Keratinocyte (primary cell): ENCODE data around the gene COPG2. TPM values are rescaled to one million over a fixed set of nuclear protein-coding genes. Genes with fewer than 3 reads are reported as not detected.

Source experiments
- DNase-seq: peaks from one replicate; pipeline ENCODE4 v3.0.0-alpha.2; 2011; ENCODE audit warnings: low read depth, missing footprints, low spot score
- FAIRE-seq: peaks from 2 replicates; lab custom pipeline; 2011; peaks lifted over from hg19 to GRCh38; lab: Jason Lieb, UNC
- H2AFZ ChIP-seq: 2 replicates; pipeline ENCODE4 v1.6.0; 2012; ENCODE audit warnings: low read length, control low read depth, inconsistent platforms; ENCODE audit not compliant: control insufficient read depth
- H3K27ac ChIP-seq: 2 replicates; pipeline ENCODE4 v1.5.1; 2011; ENCODE audit warnings: low read length; ENCODE audit not compliant: control insufficient read depth, insufficient read depth
- H3K27me3 ChIP-seq: 3 replicates; pipeline ENCODE4 v1.6.0; 2011; ENCODE audit warnings: low read length; ENCODE audit not compliant: control insufficient read depth, insufficient read depth; ENCODE audit errors: extremely low read depth
- H3K36me3 ChIP-seq, 2 experiments: 2 replicates in 1 of 2; 3 replicates in 1 of 2; pipeline ENCODE4 v1.5.1; 2011; ENCODE audit warnings: low read length in 2 of 2, mild to moderate bottlenecking in 1 of 2; ENCODE audit not compliant: control insufficient read depth in 2 of 2, insufficient read depth in 2 of 2; ENCODE audit errors: extremely low read depth in 1 of 2
- H3K4me1 ChIP-seq: 3 replicates; pipeline ENCODE4 v1.5.1; 2011; ENCODE audit warnings: low read length; ENCODE audit not compliant: control insufficient read depth, insufficient read depth; ENCODE audit errors: extremely low read depth
- H3K4me2 ChIP-seq: 3 replicates; pipeline ENCODE4 v1.6.0; 2011; ENCODE audit warnings: low read depth, low read length; ENCODE audit not compliant: control insufficient read depth, insufficient read depth; ENCODE audit errors: extremely low read depth
- H3K4me3 ChIP-seq, 3 experiments: fragments of 200-600 bp in 1 of 3; sonication (generic) in 1 of 3; 2 replicates in 2 of 3; 3 replicates in 1 of 3; pipeline ENCODE4 v1.5.1; 2011 to 2016; ENCODE audit warnings: low read length in 3 of 3, mild to moderate bottlenecking in 3 of 3, control low read depth in 2 of 3, inconsistent platforms in 1 of 3, low read depth in 1 of 3, mixed read lengths in 1 of 3, mixed run types in 1 of 3, moderate library complexity in 1 of 3; ENCODE audit not compliant: control insufficient read depth in 2 of 3, insufficient read depth in 2 of 3; ENCODE audit errors: extremely low read depth in 1 of 3
- H3K79me2 ChIP-seq: 2 replicates; pipeline ENCODE4 v1.6.0; 2012; ENCODE audit warnings: low read length; ENCODE audit not compliant: control insufficient read depth, insufficient read depth
- H3K9ac ChIP-seq: 3 replicates; pipeline ENCODE4 v1.6.0; 2011; ENCODE audit warnings: low read length; ENCODE audit not compliant: control insufficient read depth, insufficient read depth; ENCODE audit errors: extremely low read depth
- H3K9me1 ChIP-seq: 3 replicates; pipeline ENCODE4 v1.6.0; 2011; ENCODE audit warnings: low read length; ENCODE audit not compliant: control insufficient read depth, insufficient read depth; ENCODE audit errors: extremely low read depth
- H3K9me3 ChIP-seq: 2 replicates; pipeline ENCODE4 v1.5.1; 2012; ENCODE audit warnings: low read depth, low read length; ENCODE audit not compliant: control insufficient read depth
- H4K20me1 ChIP-seq: 3 replicates; pipeline ENCODE4 v1.6.0; 2011; ENCODE audit warnings: low read length; ENCODE audit not compliant: control insufficient read depth, insufficient read depth; ENCODE audit errors: extremely low read depth
- EZH2 ChIP-seq: IDR thresholded peaks from one replicate; pipeline ENCODE4 v1.6.1; 2012; ENCODE audit warnings: inconsistent platforms, mild to moderate bottlenecking, low read length, moderate library complexity
- dilution Hi-C: fragments of 300-500 bp; cut with MboI; formaldehyde crosslinking; loops from one replicate; pipeline ENCODE4 v1.7.0; 2020; ENCODE audit warnings: low sequenced_read_pairs; ENCODE audit not compliant: extremely low pct_ligation_motif_present
- polyA plus RNA-seq, 5 experiments: library from polyadenylated mRNA; depleted of rRNA in 3 of 5; stranded (reverse) in 3 of 5; stranded (forward) in 1 of 5; unstranded in 1 of 5; fragments of >200 nt; gene quantifications; 1 replicate in 1 of 5; 2 replicates in 3 of 5; 3 replicates in 1 of 5; pipeline versions ENCODE4 v1.2.1 to v1.2.3, GENCODE V29; 2011 to 2012; ENCODE audit warnings: missing spikeins in 2 of 5, low read depth in 1 of 5, low replicate concordance in 1 of 5
- TF ChIP-seq, protein P1 (sequence below), 3 experiments: IDR thresholded peaks in 1 of 3; conservative IDR thresholded peaks in 1 of 3; optimal IDR thresholded peaks in 1 of 3; 2 replicates in 2 of 3; 3 replicates in 1 of 3; pipeline versions ENCODE3 to v1.5.1; 2011; ENCODE audit warnings: low read length in 3 of 3, mild to moderate bottlenecking in 3 of 3, moderate library complexity in 2 of 3, control low read depth in 1 of 3, inconsistent platforms in 1 of 3; ENCODE audit not compliant: insufficient read depth in 2 of 3; ENCODE audit errors: extremely low read depth in 1 of 3

COPG2 gene
- polyA plus RNA-seq, 1 donor (not counting 4 experiments of a cell fraction or from before 2014, with no cell fraction given) = 38.8 TPM

DNA sequence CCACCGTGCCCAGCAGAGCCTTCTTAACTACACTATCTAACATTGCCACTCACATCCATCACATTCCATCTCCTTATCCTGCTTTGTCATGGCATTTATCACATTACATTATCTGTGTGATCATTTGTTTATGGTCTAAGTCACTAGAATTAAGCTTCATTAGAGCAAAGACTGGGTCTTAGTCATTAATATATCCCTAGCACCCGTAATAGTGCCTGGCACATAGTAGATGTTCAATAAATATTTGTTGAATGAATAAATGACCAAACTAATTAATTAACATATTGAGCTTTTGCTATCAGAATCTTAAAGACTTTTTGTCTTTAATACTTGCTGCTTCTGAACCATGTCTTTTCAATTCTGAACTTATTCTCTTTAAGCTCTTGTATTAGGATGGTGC, 5.9 kb upstream of the COPG2 start:
- dilution Hi-C loops = no loop called here
- TF ChIP-seq EZH2 = no peak
- TF ChIP-seq, protein P1, sequence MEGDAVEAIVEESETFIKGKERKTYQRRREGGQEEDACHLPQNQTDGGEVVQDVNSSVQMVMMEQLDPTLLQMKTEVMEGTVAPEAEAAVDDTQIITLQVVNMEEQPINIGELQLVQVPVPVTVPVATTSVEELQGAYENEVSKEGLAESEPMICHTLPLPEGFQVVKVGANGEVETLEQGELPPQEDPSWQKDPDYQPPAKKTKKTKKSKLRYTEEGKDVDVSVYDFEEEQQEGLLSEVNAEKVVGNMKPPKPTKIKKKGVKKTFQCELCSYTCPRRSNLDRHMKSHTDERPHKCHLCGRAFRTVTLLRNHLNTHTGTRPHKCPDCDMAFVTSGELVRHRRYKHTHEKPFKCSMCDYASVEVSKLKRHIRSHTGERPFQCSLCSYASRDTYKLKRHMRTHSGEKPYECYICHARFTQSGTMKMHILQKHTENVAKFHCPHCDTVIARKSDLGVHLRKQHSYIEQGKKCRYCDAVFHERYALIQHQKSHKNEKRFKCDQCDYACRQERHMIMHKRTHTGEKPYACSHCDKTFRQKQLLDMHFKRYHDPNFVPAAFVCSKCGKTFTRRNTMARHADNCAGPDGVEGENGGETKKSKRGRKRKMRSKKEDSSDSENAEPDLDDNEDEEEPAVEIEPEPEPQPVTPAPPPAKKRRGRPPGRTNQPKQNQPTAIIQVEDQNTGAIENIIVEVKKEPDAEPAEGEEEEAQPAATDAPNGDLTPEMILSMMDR (optimal IDR thresholded peaks at IDR 0.05 in 1 of 3, IDR thresholded peaks at IDR 0.05 in 1 of 3, conservative IDR thresholded peaks at IDR 0.05 in 1 of 3; ENCODE audit: extremely low read depth in 1 of 3, insufficient read depth in 2 of 3, low read length in 3 of 3) = no peak

DNA sequence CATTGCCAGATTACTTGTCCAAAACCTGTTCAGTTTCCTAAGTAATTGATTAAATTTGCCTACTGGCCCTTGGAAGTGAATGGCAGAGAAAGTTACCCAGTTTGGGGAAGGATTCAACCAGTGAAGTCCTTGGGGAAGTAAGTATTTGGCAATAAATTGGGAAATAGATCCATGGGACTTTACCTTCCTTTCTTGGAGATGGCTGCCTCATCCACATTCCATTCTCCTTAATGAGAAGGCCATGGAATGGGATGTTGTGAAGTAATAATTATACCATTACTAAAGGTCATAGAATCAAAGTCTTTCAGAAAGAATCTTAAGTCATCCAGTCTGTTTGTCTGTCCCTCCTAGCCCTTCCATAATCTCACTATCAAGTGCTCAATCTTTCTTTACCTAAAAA, 4.5 kb upstream of the COPG2 start:
- H2AFZ ChIP-seq = no peak overlapping the region
- H3K27me3 ChIP-seq = no peaks in the 10 kb centered on the region
- H3K4me2 ChIP-seq = no peak overlapping the region
- H3K9me1 ChIP-seq = no peaks in the 10 kb centered on the region
- TF ChIP-seq, protein P1 (optimal IDR thresholded peaks at IDR 0.05 in 1 of 3, IDR thresholded peaks at IDR 0.05 in 1 of 3, conservative IDR thresholded peaks at IDR 0.05 in 1 of 3; ENCODE audit: extremely low read depth in 1 of 3, insufficient read depth in 2 of 3, low read length in 3 of 3) = no peak
- TF ChIP-seq EZH2 = no peak
- H3K9me3 ChIP-seq = no peaks in the 10 kb centered on the region
- FAIRE-seq (no peak), DNase-seq (no peak)
- no peak overlapping the region for H3K9ac ChIP-seq
- H4K20me1 ChIP-seq = no peaks in the 10 kb centered on the region
- H3K79me2 ChIP-seq = no peaks in the 10 kb centered on the region
- no peak overlapping the region for H3K27ac ChIP-seq
- no peak overlapping the region for H3K4me3 ChIP-seq
- H3K4me1 ChIP-seq = no peaks in the 10 kb centered on the region
- no peaks in the 10 kb centered on the region for H3K36me3 ChIP-seq
- dilution Hi-C loops = no loop called here

More for the DNA sequence above, 5.9 kb upstream of the COPG2 start:
- H3K4me2 ChIP-seq = no peak overlapping the region
- no peaks in the 10 kb centered on the region for H3K79me2 ChIP-seq
- H3K9ac ChIP-seq = no peak overlapping the region
- no peak overlapping the region for H3K27ac ChIP-seq
- no peak for DNase-seq
- H3K36me3 ChIP-seq = no peaks in the 10 kb centered on the region
- no peak overlapping the region for H2AFZ ChIP-seq
- no peaks in the 10 kb centered on the region for H3K9me3 ChIP-seq
- no peaks in the 10 kb centered on the region for H3K27me3 ChIP-seq
- no peaks in the 10 kb centered on the region for H4K20me1 ChIP-seq
- H3K4me1 ChIP-seq = no peaks in the 10 kb centered on the region
- no peaks in the 10 kb centered on the region for H3K9me1 ChIP-seq
- H3K4me3 ChIP-seq = no peak overlapping the region
- no peak for FAIRE-seq
